Activated CD4-positive, alpha-beta memory T cell treated with anti-CD3 and anti-CD28 coated beads for 36 hours (primary cell): ENCODE measurements around the gene IGLL1. TPM values are rescaled to one million over a fixed set of nuclear protein-coding genes. Genes with fewer than 3 reads are reported as not detected.
A peak's percentile ranks its signal among the peaks of the same experiment; 100 is the strongest.
"Not testable (repeated sequence)": the region's sequence is repeated elsewhere in the genome, so short reads cannot be mapped to it uniquely, and the experiment has no call there.

Experiments used
- CTCF ChIA-PET: fragments of 350-600 bp; sonication (Branson Sonifier 250); formaldehyde crosslinking; loops from one replicate; lab custom pipeline; 2021; ENCODE audit warnings: antibody characterized with exemption, inconsistent platforms; lab: Charles Lee
- POLR2A ChIA-PET: fragments of 350-600 bp; sonication (Branson Sonifier 250); formaldehyde crosslinking; loops from one replicate; lab custom pipeline; 2021; ENCODE audit warnings: antibody characterized with exemption; lab: Charles Lee
- DNase-seq: peaks from one replicate; pipeline ENCODE4 v3.0.0-alpha.2; 2020
- H3K27ac Mint-ChIP-seq: one replicate; pipeline ENCODE4 v1.8.0; 2021; ENCODE audit warnings: mixed read lengths
- H3K27me3 Mint-ChIP-seq: one replicate; pipeline ENCODE4 v1.8.0; 2021; ENCODE audit warnings: mixed read lengths
- H3K36me3 Mint-ChIP-seq: one replicate; pipeline ENCODE4 v1.8.0; 2021; ENCODE audit warnings: mixed read lengths
- H3K4me1 Mint-ChIP-seq: one replicate; pipeline ENCODE4 v1.8.0; 2021; ENCODE audit warnings: low read depth, mixed read lengths
- H3K4me3 Mint-ChIP-seq: one replicate; pipeline ENCODE4 v1.8.0; 2021; ENCODE audit warnings: mild to moderate bottlenecking, mixed read lengths
- H3K9me3 Mint-ChIP-seq: one replicate; pipeline ENCODE4 v1.8.0; 2021; ENCODE audit warnings: mixed read lengths
- intact Hi-C: fragments of 100-400 bp; cut with micrococcal nuclease; formaldehyde crosslinking; loops from one replicate; pipeline ENCODE4 v1.15.1; 2023
- total RNA-seq, 2 experiments: library from RNA; stranded (reverse); gene quantifications; one replicate each; pipeline ENCODE4 v1.2.3, GENCODE V29; 2021

The IGLL1 gene
- total RNA-seq, 2 experiments from 2014 or later = not detected

- Mint-ChIP-seq H3K9me3 (peaks cover 15% of the 10 kb centered on the region), H3K4me1 (no peaks in the 10 kb centered on the region), H3K36me3 (no peaks in the 10 kb centered on the region), H3K4me3 (no peak overlapping the region), H3K27ac (no peak overlapping the region), H3K27me3 (peaks cover 4% of the 10 kb centered on the region)
- ChIA-PET CTCF (interaction anchor here (0.6 kb wide), 1 partner anchor 1572 kb away, joined by 3 read pairs; no protein-coding TSS in a partner anchor), POLR2A (no interaction called here)
- intact Hi-C loops = loop anchor here (5.0 kb wide), 1 partner anchor 302 kb away; no protein-coding TSS in a partner anchor
- DNase-seq = no peak
These were observed 35.2 kb downstream of the IGLL1 start for GRCh38 chr22:23544852-23545251.

DNA sequence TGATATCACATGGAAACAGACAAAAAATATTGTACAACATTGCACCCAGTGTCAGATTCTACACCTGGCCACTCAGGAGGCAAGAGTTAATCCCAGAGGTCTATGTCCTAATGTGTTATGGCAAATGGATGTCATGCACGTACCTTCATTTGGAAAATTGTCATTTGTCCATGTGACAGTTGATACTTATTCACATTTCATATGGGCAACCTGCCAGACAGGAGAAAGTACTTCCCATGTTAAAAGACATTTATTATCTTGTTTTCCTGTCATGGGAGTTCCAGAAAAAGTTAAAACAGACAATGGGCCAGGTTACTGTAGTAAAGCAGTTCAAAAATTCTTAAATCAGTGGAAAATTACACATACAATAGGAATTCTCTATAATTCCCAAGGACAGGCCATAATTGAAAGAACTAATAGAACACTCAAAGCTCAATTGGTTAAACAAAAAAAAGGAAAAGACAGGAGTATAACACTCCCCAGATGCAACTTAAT lies 36.5 kb downstream of the IGLL1 start:
- intact Hi-C loops = loop anchor here (5.0 kb wide), 1 partner anchor 304 kb away; no protein-coding TSS in a partner anchor
- POLR2A ChIA-PET, H3K36me3 Mint-ChIP-seq, H3K27ac Mint-ChIP-seq, H3K4me3 Mint-ChIP-seq, DNase-seq, H3K27me3 Mint-ChIP-seq, H3K4me1 Mint-ChIP-seq, CTCF ChIA-PET: not testable (repeated sequence)
- peaks cover 15% of the 10 kb centered on the region for H3K9me3 Mint-ChIP-seq

DNA sequence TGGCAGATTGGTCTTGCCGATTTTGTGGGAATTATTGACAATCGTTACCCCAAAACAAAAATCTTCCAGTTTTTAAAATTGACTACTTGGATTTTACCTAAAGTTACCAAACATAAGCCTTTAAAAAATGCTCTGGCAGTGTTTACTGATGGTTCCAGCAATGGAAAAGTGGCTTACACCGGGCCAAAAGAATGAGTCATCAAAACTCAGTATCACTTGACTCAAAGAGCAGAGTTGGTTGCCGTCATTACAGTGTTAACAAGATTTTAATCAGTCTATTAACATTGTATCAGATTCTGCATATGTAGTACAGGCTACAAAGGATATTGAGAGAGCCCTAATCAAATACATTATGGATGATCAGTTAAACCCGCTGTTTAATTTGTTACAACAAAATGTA lies 37.2 kb downstream of the IGLL1 start:
- H3K36me3 Mint-ChIP-seq = no peaks in the 10 kb centered on the region
- peaks cover 4% of the 10 kb centered on the region for H3K27me3 Mint-ChIP-seq
- no peak for DNase-seq
- ChIA-PET POLR2A (no interaction called here), CTCF (no interaction called here)
- H3K4me3 Mint-ChIP-seq = no peak overlapping the region
- peaks cover 9% of the 10 kb centered on the region for H3K4me1 Mint-ChIP-seq
- H3K27ac Mint-ChIP-seq = no peak overlapping the region
- peaks cover 10% of the 10 kb centered on the region for H3K9me3 Mint-ChIP-seq
- intact Hi-C loops = loop anchor here (1.0 to 5.0 kb wide), 2 partner anchors 48 to 304 kb away; no protein-coding TSS in a partner anchor

DNA sequence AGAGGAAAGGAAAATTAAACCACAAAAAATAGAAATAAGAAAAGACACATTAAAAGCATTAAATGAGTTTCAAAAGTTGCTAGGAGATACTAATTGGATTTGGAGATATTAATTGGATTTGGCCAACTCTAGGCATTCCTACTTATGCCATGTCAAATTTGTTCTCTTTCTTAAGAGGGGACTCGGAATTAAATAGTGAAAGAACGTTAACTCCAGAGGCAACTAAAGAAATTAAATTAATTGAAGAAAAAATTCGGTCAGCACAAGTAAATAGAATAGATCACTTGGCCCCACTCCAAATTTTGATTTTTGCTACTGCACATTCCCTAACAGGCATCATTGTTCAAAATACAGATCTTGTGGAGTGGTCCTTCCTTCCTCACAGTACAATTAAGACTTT lies 37.7 kb downstream of the IGLL1 start:
- H3K36me3 Mint-ChIP-seq, H3K4me3 Mint-ChIP-seq, H3K27me3 Mint-ChIP-seq, DNase-seq, POLR2A ChIA-PET, H3K4me1 Mint-ChIP-seq, H3K27ac Mint-ChIP-seq, H3K9me3 Mint-ChIP-seq: not testable (repeated sequence)
- CTCF ChIA-PET = interaction anchor here (2.0 kb wide), 1 partner anchor 49 kb away, joined by 6 read pairs; no protein-coding TSS in a partner anchor
- intact Hi-C loops = loop anchor here (1.0 to 5.0 kb wide), 2 partner anchors 49 to 305 kb away; no protein-coding TSS in a partner anchor

- intact Hi-C loops = loop anchor here (1.0 to 5.0 kb wide), 2 partner anchors 49 to 305 kb away; no protein-coding TSS in a partner anchor
- H3K27me3 Mint-ChIP-seq, H3K4me3 Mint-ChIP-seq, POLR2A ChIA-PET, DNase-seq, H3K36me3 Mint-ChIP-seq, H3K4me1 Mint-ChIP-seq, H3K9me3 Mint-ChIP-seq, H3K27ac Mint-ChIP-seq: not testable (repeated sequence)
- CTCF ChIA-PET = interaction anchor here (0.8 to 2.0 kb wide), 2 partner anchors 49 to 315 kb away, joined by 3 to 6 read pairs; no protein-coding TSS in a partner anchor
These were observed 38.2 kb downstream of the IGLL1 start for GRCh38 chr22:23541849-23542281.

DNA sequence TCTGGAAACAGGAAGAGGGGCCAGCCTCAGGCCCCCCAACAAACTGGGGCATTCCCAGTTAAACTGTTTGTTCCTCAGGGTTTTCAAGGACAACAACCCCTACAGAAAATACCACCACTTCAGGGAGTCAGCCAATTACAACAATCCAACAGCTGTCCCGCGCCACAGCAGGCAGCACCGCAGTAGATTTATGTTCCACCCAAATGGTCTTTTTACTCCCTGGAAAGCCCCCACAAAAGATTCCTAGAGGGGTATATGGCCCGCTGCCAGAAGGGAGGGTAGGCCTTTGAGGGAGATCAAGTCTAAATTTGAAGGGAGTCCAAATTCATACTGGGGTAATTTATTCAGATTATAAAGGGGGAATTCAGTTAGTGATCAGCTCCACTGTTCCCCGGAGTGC lies 39.3 kb downstream of the IGLL1 start:
- H3K4me1 Mint-ChIP-seq, H3K27me3 Mint-ChIP-seq, H3K9me3 Mint-ChIP-seq, H3K4me3 Mint-ChIP-seq, H3K27ac Mint-ChIP-seq, POLR2A ChIA-PET, H3K36me3 Mint-ChIP-seq, DNase-seq: not testable (repeated sequence)
- intact Hi-C loops = loop anchor here (5.0 kb wide), 1 partner anchor 306 kb away; no protein-coding TSS in a partner anchor
- CTCF ChIA-PET = interaction anchor here (0.6 to 2.0 kb wide), 4 partner anchors 50 to 316 kb away, joined by 3 to 6 read pairs (median 3); no protein-coding TSS in a partner anchor

DNA sequence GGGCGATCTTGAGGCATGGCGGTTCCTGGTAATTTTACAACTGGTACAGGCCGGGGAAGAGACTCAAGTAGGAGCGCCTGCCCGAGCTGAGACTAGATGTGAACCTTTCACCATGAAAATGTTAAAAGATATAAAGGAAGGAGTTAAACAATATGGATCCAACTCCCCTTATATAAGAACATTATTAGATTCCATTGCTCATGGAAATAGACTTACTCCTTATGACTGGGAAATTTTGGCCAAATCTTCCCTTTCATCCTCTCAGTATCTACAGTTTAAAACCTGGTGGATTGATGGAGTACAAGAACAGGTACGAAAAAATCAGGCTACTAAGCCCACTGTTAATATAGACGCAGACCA lies 40.3 kb downstream of the IGLL1 start:
- H3K27me3 Mint-ChIP-seq, DNase-seq, H3K4me1 Mint-ChIP-seq, POLR2A ChIA-PET, H3K27ac Mint-ChIP-seq, H3K4me3 Mint-ChIP-seq, H3K9me3 Mint-ChIP-seq, H3K36me3 Mint-ChIP-seq: not testable (repeated sequence)
- intact Hi-C loops = loop anchor here (5.0 kb wide), 4 partner anchors 138 to 317 kb away; partner anchors contain the start of gene SLC2A11
- CTCF ChIA-PET = interaction anchor here (1.2 to 1.9 kb wide), 4 partner anchors 20 to 312 kb away, joined by 3 to 5 read pairs (median 4); no protein-coding TSS in a partner anchor

GRCh38 chr22:23539135-23539838 lies 40.8 kb downstream of the IGLL1 start:
- H3K27me3 Mint-ChIP-seq = peaks cover 4% of the 10 kb centered on the region
- DNase-seq = peak; percentile 87
- no peak overlapping the region for H3K27ac Mint-ChIP-seq
- ChIA-PET CTCF (interaction anchor here (0.9 to 1.9 kb wide), 8 partner anchors 11 to 355 kb away, joined by 3 to 5 read pairs (median 4); partner anchors contain the start of gene MIF), POLR2A (no interaction called here)
- no peak overlapping the region for H3K4me3 Mint-ChIP-seq
- peaks cover 9% of the 10 kb centered on the region for H3K4me1 Mint-ChIP-seq
- no peaks in the 10 kb centered on the region for H3K36me3 Mint-ChIP-seq
- intact Hi-C loops = loop anchor here (5.0 kb wide), 3 partner anchors 137 to 318 kb away; partner anchors contain the start of gene SLC2A11
- H3K9me3 Mint-ChIP-seq = no peaks in the 10 kb centered on the region

DNA sequence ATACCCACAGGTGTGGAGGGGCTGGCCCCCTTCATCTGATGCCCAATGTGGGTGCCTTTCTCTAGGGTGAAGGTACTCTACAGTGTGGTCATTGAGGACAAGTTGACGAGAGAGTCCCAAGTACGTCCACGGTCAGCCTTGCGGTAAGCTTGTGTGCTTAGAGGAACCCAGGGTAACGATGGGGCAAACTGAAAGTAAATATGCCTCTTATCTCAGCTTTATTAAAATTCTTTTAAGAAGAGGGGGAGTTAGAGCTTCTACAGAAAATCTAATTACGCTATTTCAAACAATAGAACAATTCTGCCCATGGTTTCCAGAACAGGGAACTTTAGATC lies 41.4 kb downstream of the IGLL1 start:
- H3K27ac Mint-ChIP-seq, H3K4me1 Mint-ChIP-seq, DNase-seq, H3K36me3 Mint-ChIP-seq, H3K9me3 Mint-ChIP-seq, H3K4me3 Mint-ChIP-seq, POLR2A ChIA-PET, H3K27me3 Mint-ChIP-seq: not testable (repeated sequence)
- intact Hi-C loops = loop anchor here (5.0 kb wide), 3 partner anchors 136 to 319 kb away; partner anchors contain the start of gene SLC2A11
- CTCF ChIA-PET = interaction anchor here (0.9 to 1.9 kb wide), 8 partner anchors 10 to 355 kb away, joined by 3 to 5 read pairs (median 4); partner anchors contain the start of gene MIF

GRCh38 chr22:23537830-23538695 lies 42.0 kb downstream of the IGLL1 start:
- H3K27me3 Mint-ChIP-seq, H3K27ac Mint-ChIP-seq, H3K4me1 Mint-ChIP-seq, H3K36me3 Mint-ChIP-seq, H3K9me3 Mint-ChIP-seq, H3K4me3 Mint-ChIP-seq, POLR2A ChIA-PET, DNase-seq: not testable (repeated sequence)
- intact Hi-C loops = loop anchor here (5.0 kb wide), 3 partner anchors 136 to 319 kb away; partner anchors contain the start of gene SLC2A11
- CTCF ChIA-PET = interaction anchor here (1.0 to 1.9 kb wide), 6 partner anchors 53 to 356 kb away, joined by 3 to 5 read pairs (median 4); partner anchors contain the start of gene MIF

- H3K9me3 Mint-ChIP-seq = no peaks in the 10 kb centered on the region
- intact Hi-C loops = loop anchor here (5.0 kb wide), 3 partner anchors 135 to 320 kb away; partner anchors contain the start of gene SLC2A11
- H3K36me3 Mint-ChIP-seq = no peaks in the 10 kb centered on the region
- no peak for DNase-seq
- H3K27ac Mint-ChIP-seq = no peak overlapping the region
- POLR2A ChIA-PET = no interaction called here
- H3K4me1 Mint-ChIP-seq = peaks cover 9% of the 10 kb centered on the region
- H3K27me3 Mint-ChIP-seq = peaks cover 4% of the 10 kb centered on the region
- CTCF ChIA-PET = no interaction called here
- no peak overlapping the region for H3K4me3 Mint-ChIP-seq
These were observed 42.7 kb downstream of the IGLL1 start for GRCh38 chr22:23537416-23537815.
